GM18508 (cell line): Measurements from ENCODE around the gene ARHGDIA.
"Not testable (repeated sequence)": the region's sequence is repeated elsewhere in the genome, so short reads cannot be mapped to it uniquely, and the experiment has no call there.

Experiments
- ATAC-seq: cut with Tn5 transposase; IDR thresholded peaks from one replicate; pipeline ENCODE4 v1.9.1; 2021; ENCODE audit warnings: moderate number of reproducible peaks; ENCODE audit not compliant: insufficient read depth, unreplicated experiment

ARHGDIA gene

GRCh38 chr17:81870981-81871386, at the start of gene ARHGDIA:
Gene ARHGDIA, minus strand, starts transcription at chr17:81871337. Its CDS starts 1,407 bp downstream, at chr17:81869930.
- no peak for ATAC-seq

- no peak for ATAC-seq
Observed at GRCh38 chr17:81918832-81919545, 47.9 kb upstream of the ARHGDIA start.

- ATAC-seq, result not testable (repeated sequence)
Observed at GRCh38 chr17:81918333-81918669, 47.2 kb upstream of the ARHGDIA start.

GRCh38 chr17:81917565-81918332, 46.6 kb upstream of the ARHGDIA start, which contains the start of gene SIRT7:
Gene SIRT7, minus strand, starts transcription at chr17:81918176. Its CDS starts 45 bp downstream, at chr17:81918131.
- ATAC-seq, result no peak

- no peak for ATAC-seq
Observed at GRCh38 chr17:81916234-81917001, 45.3 kb upstream of the ARHGDIA start.

GRCh38 chr17:81915331-81915730, 44.2 kb upstream of the ARHGDIA start:
- ATAC-seq, result no peak

- no peak for ATAC-seq
Observed at GRCh38 chr17:81914103-81914850, 43.1 kb upstream of the ARHGDIA start.

GRCh38 chr17:81913394-81914102, 42.4 kb upstream of the ARHGDIA start:
- ATAC-seq, result no peak

GRCh38 chr17:81912441-81913309, 41.5 kb upstream of the ARHGDIA start:
- ATAC-seq, result no peak

GRCh38 chr17:81911969-81912368, 40.8 kb upstream of the ARHGDIA start:
- no peak for ATAC-seq

- ATAC-seq, result no peak
Observed at GRCh38 chr17:81911277-81911961, 40.3 kb upstream of the ARHGDIA start, which contains the start of gene PCYT2. Gene PCYT2, minus strand, starts transcription at chr17:81911399. Its CDS starts 44 bp downstream, at chr17:81911355.

- ATAC-seq, result no peak
Observed at GRCh38 chr17:81910840-81911276, 39.7 kb upstream of the ARHGDIA start.

- no peak for ATAC-seq
Observed at GRCh38 chr17:81909966-81910839, 39.1 kb upstream of the ARHGDIA start.

GRCh38 chr17:81909231-81909630, 38.1 kb upstream of the ARHGDIA start:
- ATAC-seq, result no peak

GRCh38 chr17:81908793-81909192, 37.7 kb upstream of the ARHGDIA start:
- ATAC-seq, result no peak

GRCh38 chr17:81907219-81908145, 36.3 kb upstream of the ARHGDIA start:
- no peak for ATAC-seq
